ENCODE data around the gene ATP2B2. TPM values are rescaled to one million over a fixed set of nuclear protein-coding genes. Genes with fewer than 3 reads are reported as not detected.

ATP2B2 gene
- polyA plus RNA-seq, 3 donors: not detected

- WGBS (ENCODE audit: insufficient coverage): 90% methylated on average over 12 of the region's 14 CpGs
- no peak overlapping the region for H3K4me3 Mint-ChIP-seq
- peaks cover 0 to 3% (median 0%) of the 10 kb centered on the region in 7 donors for H3K9me3 Mint-ChIP-seq
- H3K9ac ChIP-seq (ENCODE audit: insufficient read depth, low read length, poor library complexity, severe bottlenecking): no peak overlapping the region
- peaks cover 2% of the 10 kb centered on the region for H3K4me1 Mint-ChIP-seq
- no peaks in the 10 kb centered on the region for H3K36me3 Mint-ChIP-seq
- no peaks in the 10 kb centered on the region for H3K36me3 ChIP-seq (replicated peaks in 1 of 2; ENCODE audit: control insufficient read depth in 1 of 2, insufficient read depth in 2 of 2, low read length in 2 of 2)
- no peak for DNase-seq
- no peak overlapping the region for H3K27ac ChIP-seq (ENCODE audit: low read depth in 1 of 2, low read length in 2 of 2)
- H2AFZ ChIP-seq (ENCODE audit: insufficient read depth, low read depth, low read length, poor library complexity, severe bottlenecking): no peak overlapping the region
- H3K27ac Mint-ChIP-seq: no peak overlapping the region
- H3K79me2 ChIP-seq (ENCODE audit: insufficient read depth, low read length): no peaks in the 10 kb centered on the region
- peaks cover 4 to 8% of the 10 kb centered on the region in 2 donors for H3K27me3 ChIP-seq (ENCODE audit: control insufficient read depth in 2 of 2, insufficient read depth in 2 of 2, low read length in 2 of 2)
- intact Hi-C loops (cut with micrococcal nuclease): loop anchor here in 1 of 2 donors (10.0 kb wide), 1 partner anchor 395 kb away; the partner anchor contains the start of gene CRELD1
- peaks cover 25 to 35% (median 32%) of the 10 kb centered on the region in 3 donors for H3K27me3 Mint-ChIP-seq (ENCODE audit: low read depth in 3 of 3)
- H3K4me3 ChIP-seq (replicated peaks in 1 of 3; ENCODE audit: low read depth in 2 of 3, low read length in 3 of 3): no peak overlapping the region
- no peaks in the 10 kb centered on the region for H3K9me3 ChIP-seq (replicated peaks in 1 of 2; ENCODE audit: control insufficient read depth in 1 of 2, insufficient read depth in 1 of 2, low read length in 2 of 2)
- no peaks in the 10 kb centered on the region for H3K4me1 ChIP-seq (ENCODE audit: control insufficient read depth in 1 of 2, insufficient read depth in 2 of 2, low read length in 2 of 2)
- H3K4me2 ChIP-seq (replicated peaks; ENCODE audit: extremely low read depth, low read length, poor library complexity, severe bottlenecking): no peak overlapping the region
- no peak for TF ChIP-seq CTCF (IDR thresholded peaks at IDR 0.05)
- H4K20me1 ChIP-seq (ENCODE audit: insufficient read depth, low read length): no peaks in the 10 kb centered on the region
These were observed 175.8 kb downstream of the ATP2B2 start for GRCh38 chr3:10329495-10330015.

GRCh38 chr3:10328460-10329071 is 176.8 kb downstream of the ATP2B2 start:
- Histone ChIP-seq H3K27me3 (ENCODE audit: control insufficient read depth in 2 of 2, insufficient read depth in 2 of 2, low read length in 2 of 2) (peaks cover 4 to 8% of the 10 kb centered on the region in 2 donors), H3K36me3 (replicated peaks in 1 of 2; ENCODE audit: control insufficient read depth in 1 of 2, insufficient read depth in 2 of 2, low read length in 2 of 2) (no peaks in the 10 kb centered on the region), H3K79me2 (ENCODE audit: insufficient read depth, low read length) (no peaks in the 10 kb centered on the region), H3K9ac (ENCODE audit: insufficient read depth, low read length, poor library complexity, severe bottlenecking) (no peak overlapping the region), H4K20me1 (ENCODE audit: insufficient read depth, low read length) (no peaks in the 10 kb centered on the region), H3K4me1 (ENCODE audit: control insufficient read depth in 1 of 2, insufficient read depth in 2 of 2, low read length in 2 of 2) (no peaks in the 10 kb centered on the region), H3K9me3 (replicated peaks in 1 of 2; ENCODE audit: control insufficient read depth in 1 of 2, insufficient read depth in 1 of 2, low read length in 2 of 2) (no peaks in the 10 kb centered on the region), H2AFZ (ENCODE audit: insufficient read depth, low read depth, low read length, poor library complexity, severe bottlenecking) (no peak overlapping the region), H3K4me3 (replicated peaks in 1 of 3; ENCODE audit: low read depth in 2 of 3, low read length in 3 of 3) (no peak overlapping the region), H3K4me2 (replicated peaks; ENCODE audit: extremely low read depth, low read length, poor library complexity, severe bottlenecking) (no peak overlapping the region), H3K27ac (ENCODE audit: low read depth in 1 of 2, low read length in 2 of 2) (no peak overlapping the region)
- peaks cover 25 to 39% (median 32%) of the 10 kb centered on the region in 3 donors for H3K27me3 Mint-ChIP-seq (ENCODE audit: low read depth in 3 of 3)
- 53% methylated on average over 26 of the region's 31 CpGs for WGBS (ENCODE audit: insufficient coverage)
- no peak overlapping the region for H3K27ac Mint-ChIP-seq
- peak overlapping the region in 1 of 2 donors; percentile 61 for H3K4me3 Mint-ChIP-seq
- intact Hi-C loops (cut with micrococcal nuclease): loop anchor here in 1 of 2 donors (10.0 kb wide), 1 partner anchor 394 kb away; the partner anchor contains the start of gene CRELD1
- no peak for DNase-seq
- no peaks in the 10 kb centered on the region for H3K36me3 Mint-ChIP-seq
- TF ChIP-seq CTCF (IDR thresholded peaks at IDR 0.05): no peak
- peaks cover 0 to 3% (median 0%) of the 10 kb centered on the region in 7 donors for H3K9me3 Mint-ChIP-seq
- peaks cover 2% of the 10 kb centered on the region for H3K4me1 Mint-ChIP-seq
